Measurements from ENCODE around the gene CBFA2T3. TPM values are rescaled to one million over a fixed set of nuclear protein-coding genes. Genes with fewer than 3 reads are reported as not detected.

CBFA2T3 gene
- total RNA-seq, 6 experiments from 2014 or later: not detected

- Mint-ChIP-seq H3K27ac (no peak overlapping the region), H3K4me1 (ENCODE audit: low read depth) (peaks cover 5% of the 10 kb centered on the region; the same call in 1 of the 2 replicates), H3K27me3 (ENCODE audit: insufficient read depth) (peaks cover 12% of the 10 kb centered on the region), H3K9me3 (peaks cover 7% of the 10 kb centered on the region; the same call in 1 of the 2 replicates), H3K36me3 (ENCODE audit: low read depth) (no peaks in the 10 kb centered on the region), H3K4me3 (no peak overlapping the region)
- DNase-seq: no peak
- TF ChIP-seq CTCF (IDR thresholded peaks at IDR 0.05): no peak
Measured at GRCh38 chr16:88909431-88910210, 67.4 kb downstream of the CBFA2T3 start.

GRCh38 chr16:88908307-88908706 lies 68.7 kb downstream of the CBFA2T3 start:
- Mint-ChIP-seq H3K27me3 (ENCODE audit: insufficient read depth) (peaks cover 12% of the 10 kb centered on the region), H3K4me3 (no peak overlapping the region)

GRCh38 chr16:88907768-88908167 lies 69.2 kb downstream of the CBFA2T3 start:
- no peak for TF ChIP-seq CTCF (IDR thresholded peaks at IDR 0.05)
- peaks cover 12% of the 10 kb centered on the region for H3K27me3 Mint-ChIP-seq (ENCODE audit: insufficient read depth)
- no peak overlapping the region for H3K4me3 Mint-ChIP-seq
- DNase-seq: peak; percentile 17
- H3K36me3 Mint-ChIP-seq (ENCODE audit: low read depth): no peaks in the 10 kb centered on the region
- no peaks in the 10 kb centered on the region for H3K9me3 Mint-ChIP-seq
- no peak overlapping the region for H3K27ac Mint-ChIP-seq
- H3K4me1 Mint-ChIP-seq (ENCODE audit: low read depth): peaks cover 5% of the 10 kb centered on the region; the same call in 1 of the 2 replicates

More at GRCh38 chr16:88908307-88908706, 68.7 kb downstream of the CBFA2T3 start:
- Mint-ChIP-seq H3K9me3 (no peaks in the 10 kb centered on the region), H3K36me3 (ENCODE audit: low read depth) (no peaks in the 10 kb centered on the region), H3K4me1 (ENCODE audit: low read depth) (peaks cover 5% of the 10 kb centered on the region; the same call in 1 of the 2 replicates), H3K27ac (no peak overlapping the region)
- no peak for DNase-seq
- no peak for TF ChIP-seq CTCF (IDR thresholded peaks at IDR 0.05)

- DNase-seq: no peak
- Mint-ChIP-seq H3K4me3 (no peak overlapping the region), H3K36me3 (ENCODE audit: low read depth) (no peaks in the 10 kb centered on the region), H3K27me3 (ENCODE audit: insufficient read depth) (peaks cover 12% of the 10 kb centered on the region), H3K27ac (no peak overlapping the region), H3K9me3 (no peaks in the 10 kb centered on the region), H3K4me1 (ENCODE audit: low read depth) (peaks cover 5% of the 10 kb centered on the region; the same call in 1 of the 2 replicates)
- peak; percentile 29 for TF ChIP-seq CTCF (IDR thresholded peaks at IDR 0.05)
Measured at GRCh38 chr16:88906535-88907105, 70.4 kb downstream of the CBFA2T3 start.

- H3K36me3 Mint-ChIP-seq (ENCODE audit: low read depth): no peaks in the 10 kb centered on the region
- no peaks in the 10 kb centered on the region for H3K9me3 Mint-ChIP-seq
- no peak for DNase-seq
- peaks cover 5% of the 10 kb centered on the region; the same call in 1 of the 2 replicates for H3K4me1 Mint-ChIP-seq (ENCODE audit: low read depth)
- H3K27ac Mint-ChIP-seq: no peak overlapping the region
- TF ChIP-seq CTCF (IDR thresholded peaks at IDR 0.05): no peak
- H3K27me3 Mint-ChIP-seq (ENCODE audit: insufficient read depth): peaks cover 9% of the 10 kb centered on the region
- no peak overlapping the region for H3K4me3 Mint-ChIP-seq
Measured at GRCh38 chr16:88906020-88906419, 71.0 kb downstream of the CBFA2T3 start.
